Activated CD8-positive, alpha-beta T cell treated with anti-CD3 and anti-CD28 coated beads, Interleukin-2, amount 10 ng/mL, durations not matched to agents 7 days and 5 days (primary cell): ENCODE results near the gene SYNGR1. TPM values are rescaled to one million over a fixed set of nuclear protein-coding genes. Genes with fewer than 3 reads are reported as not detected.
A peak's percentile ranks its signal among the peaks of the same experiment; 100 is the strongest.

ENCODE experiments used
- ATAC-seq: fragments of 150-1000 bp; cut with Tn5 transposase; one replicate; pipeline ENCODE4 v1.10.0; 2021; ENCODE audit warnings: moderate library complexity
- CTCF ChIA-PET: fragments of 350-600 bp; sonication (Branson Sonifier 250); formaldehyde crosslinking; loops from one replicate; lab custom pipeline; 2021; ENCODE audit warnings: antibody characterized with exemption; lab: Charles Lee
- POLR2A ChIA-PET: fragments of 350-600 bp; sonication (Branson Sonifier 250); formaldehyde crosslinking; loops from one replicate; lab custom pipeline; 2021; ENCODE audit warnings: antibody characterized with exemption; lab: Charles Lee
- DNase-seq: peaks from one replicate; pipeline ENCODE4 v3.0.0-alpha.2; 2020
- H3K27ac Mint-ChIP-seq: one replicate; pipeline ENCODE4 v1.8.0; 2021; ENCODE audit warnings: mild to moderate bottlenecking, mixed read lengths
- H3K27me3 Mint-ChIP-seq: one replicate; pipeline ENCODE4 v1.8.0; 2021; ENCODE audit warnings: low read depth, mixed read lengths
- H3K36me3 Mint-ChIP-seq: one replicate; pipeline ENCODE4 v1.8.0; 2021; ENCODE audit warnings: low read depth, mixed read lengths
- H3K4me1 Mint-ChIP-seq: one replicate; pipeline ENCODE4 v1.8.0; 2021; ENCODE audit warnings: low read depth, mixed read lengths
- H3K4me3 Mint-ChIP-seq: one replicate; pipeline ENCODE4 v1.8.0; 2021; ENCODE audit warnings: mild to moderate bottlenecking, mixed read lengths
- H3K9me3 Mint-ChIP-seq: one replicate; pipeline ENCODE4 v1.8.0; 2022; ENCODE audit warnings: mixed read lengths; ENCODE audit not compliant: insufficient read depth
- total RNA-seq, 2 experiments: library from RNA; stranded (reverse); gene quantifications; one replicate each; pipeline ENCODE4 v1.2.3, GENCODE V29; 2021

SYNGR1 gene
- total RNA-seq, 2 experiments from 2014 or later, result 0.24 to 0.37 TPM

- H3K4me1 Mint-ChIP-seq, result peaks cover 4% of the 10 kb centered on the region
- H3K9me3 Mint-ChIP-seq, result no peaks in the 10 kb centered on the region
- DNase-seq (no peak), ATAC-seq (no peak)
- CTCF ChIA-PET, result no interaction called here
- H3K36me3 Mint-ChIP-seq, result no peaks in the 10 kb centered on the region
- H3K4me3 Mint-ChIP-seq, result no peak overlapping the region
- POLR2A ChIA-PET, result no interaction called here
- H3K27me3 Mint-ChIP-seq, result no peaks in the 10 kb centered on the region
- no peak overlapping the region for H3K27ac Mint-ChIP-seq
Observed at GRCh38 chr22:39363751-39364515, 14.1 kb downstream of the SYNGR1 start.

- no peak for ATAC-seq
- Mint-ChIP-seq H3K27me3 (no peaks in the 10 kb centered on the region), H3K4me1 (peaks cover 4% of the 10 kb centered on the region), H3K9me3 (no peaks in the 10 kb centered on the region), H3K27ac (no peak overlapping the region), H3K4me3 (no peak overlapping the region), H3K36me3 (no peaks in the 10 kb centered on the region)
- ChIA-PET POLR2A (interaction anchor here (0.7 kb wide), 1 partner anchor 207 kb away, joined by 3 read pairs; no protein-coding TSS in a partner anchor), CTCF (no interaction called here)
- no peak for DNase-seq
Observed at GRCh38 chr22:39364714-39365491, 15.1 kb downstream of the SYNGR1 start.

DNA sequence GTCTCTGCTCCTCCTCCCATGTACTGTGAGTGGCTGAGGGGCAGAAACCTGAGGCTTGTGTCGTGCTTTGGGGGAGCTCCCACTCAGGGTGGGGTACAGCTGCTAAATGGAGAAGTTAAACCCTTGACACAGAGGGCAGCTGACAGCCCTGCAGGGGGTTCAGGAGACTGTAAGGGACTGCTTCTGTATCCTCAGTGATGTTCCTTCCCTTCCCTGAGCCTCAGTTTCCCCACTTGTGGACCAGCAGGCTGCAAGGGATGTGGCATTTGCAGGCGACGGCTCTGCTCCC lies 15.6 kb downstream of the SYNGR1 start:
- no peak for DNase-seq
- CTCF ChIA-PET, result no interaction called here
- Mint-ChIP-seq H3K36me3 (no peaks in the 10 kb centered on the region), H3K27ac (no peak overlapping the region), H3K4me1 (peaks cover 4% of the 10 kb centered on the region), H3K9me3 (no peaks in the 10 kb centered on the region), H3K4me3 (no peak overlapping the region), H3K27me3 (no peaks in the 10 kb centered on the region)
- no peak for ATAC-seq
- POLR2A ChIA-PET, result no interaction called here

DNA sequence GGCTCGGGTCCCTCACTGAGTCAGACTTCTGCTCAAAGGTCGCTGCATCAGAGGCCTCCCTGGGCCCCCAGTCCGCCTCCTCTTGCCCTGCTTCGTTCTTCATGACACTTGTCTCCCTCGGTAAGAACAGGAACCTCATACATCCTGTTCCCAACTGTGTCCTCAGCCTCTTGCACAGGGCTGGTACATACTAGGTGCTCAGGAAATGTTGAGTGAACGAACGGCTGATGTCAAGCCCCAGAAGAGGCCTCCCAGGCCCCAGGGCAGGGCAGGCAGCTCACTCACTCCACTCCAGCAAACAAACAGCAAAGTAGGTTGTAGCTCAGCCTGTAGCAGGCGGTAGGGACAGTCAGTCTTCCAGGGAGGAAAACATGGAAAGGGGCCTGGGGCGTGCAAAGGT lies 17.2 kb downstream of the SYNGR1 start:
- CTCF ChIA-PET, result interaction anchor here (1.1 kb wide), 1 partner anchor 36 kb away, joined by 4 read pairs; no protein-coding TSS in a partner anchor
- ATAC-seq, result no peak

DNA sequence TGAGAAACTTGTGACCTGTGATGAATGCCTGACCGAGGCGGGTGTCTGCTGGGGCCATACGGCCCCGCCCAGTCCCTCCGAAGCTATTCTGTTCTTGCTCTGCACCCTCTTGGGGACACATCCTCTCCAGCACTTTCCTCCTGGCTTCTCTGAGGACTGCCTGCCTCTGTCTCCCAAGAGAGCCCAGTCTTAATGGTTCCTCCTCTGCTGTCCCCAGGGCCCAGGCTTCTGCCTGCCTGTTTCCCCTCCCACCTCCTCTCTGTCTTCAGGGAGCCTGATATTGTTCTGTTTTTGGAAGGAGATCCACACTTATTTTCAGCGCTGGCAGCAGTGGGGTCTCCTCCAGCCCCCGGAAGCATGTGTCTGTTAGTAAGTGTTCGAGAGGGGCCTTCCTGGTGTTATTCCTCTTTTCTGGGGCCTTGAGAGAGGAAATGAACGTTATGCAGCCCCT lies 18.7 kb downstream of the SYNGR1 start:
- ATAC-seq (no peak), DNase-seq (no peak)
- POLR2A ChIA-PET, result no interaction called here
- CTCF ChIA-PET, result no interaction called here
- Mint-ChIP-seq H3K4me1 (peaks cover 4% of the 10 kb centered on the region), H3K27ac (no peak overlapping the region), H3K9me3 (no peaks in the 10 kb centered on the region), H3K4me3 (no peak overlapping the region), H3K27me3 (no peaks in the 10 kb centered on the region), H3K36me3 (no peaks in the 10 kb centered on the region)

More for the DNA sequence above, 17.2 kb downstream of the SYNGR1 start:
- Mint-ChIP-seq H3K27me3 (no peaks in the 10 kb centered on the region), H3K27ac (peak overlapping the region; percentile 10), H3K9me3 (no peaks in the 10 kb centered on the region), H3K36me3 (no peaks in the 10 kb centered on the region), H3K4me1 (peaks cover 4% of the 10 kb centered on the region), H3K4me3 (no peak overlapping the region)
- POLR2A ChIA-PET, result interaction anchor here (1.0 kb wide), 1 partner anchor 48 kb away, joined by 3 read pairs; the partner anchor contains the start of gene RPL3
- no peak for DNase-seq

GRCh38 chr22:39369186-39369585 lies 19.4 kb downstream of the SYNGR1 start:
- H3K9me3 Mint-ChIP-seq, result no peaks in the 10 kb centered on the region
- no peaks in the 10 kb centered on the region for H3K27me3 Mint-ChIP-seq
- DNase-seq (no peak), ATAC-seq (no peak)
- ChIA-PET CTCF (no interaction called here), POLR2A (no interaction called here)
- H3K36me3 Mint-ChIP-seq, result no peaks in the 10 kb centered on the region
- H3K4me3 Mint-ChIP-seq, result no peak overlapping the region
- no peak overlapping the region for H3K27ac Mint-ChIP-seq
- peaks cover 4% of the 10 kb centered on the region for H3K4me1 Mint-ChIP-seq

- POLR2A ChIA-PET, result no interaction called here
- H3K27ac Mint-ChIP-seq, result peak overlapping the region; percentile 54
- no peak overlapping the region for H3K4me3 Mint-ChIP-seq
- no peaks in the 10 kb centered on the region for H3K36me3 Mint-ChIP-seq
- ATAC-seq (no peak), DNase-seq (no peak)
- CTCF ChIA-PET, result no interaction called here
- H3K9me3 Mint-ChIP-seq, result no peaks in the 10 kb centered on the region
- H3K4me1 Mint-ChIP-seq, result peaks cover 4% of the 10 kb centered on the region
- H3K27me3 Mint-ChIP-seq, result no peaks in the 10 kb centered on the region
Observed at GRCh38 chr22:39369586-39369985, 19.8 kb downstream of the SYNGR1 start.

DNA sequence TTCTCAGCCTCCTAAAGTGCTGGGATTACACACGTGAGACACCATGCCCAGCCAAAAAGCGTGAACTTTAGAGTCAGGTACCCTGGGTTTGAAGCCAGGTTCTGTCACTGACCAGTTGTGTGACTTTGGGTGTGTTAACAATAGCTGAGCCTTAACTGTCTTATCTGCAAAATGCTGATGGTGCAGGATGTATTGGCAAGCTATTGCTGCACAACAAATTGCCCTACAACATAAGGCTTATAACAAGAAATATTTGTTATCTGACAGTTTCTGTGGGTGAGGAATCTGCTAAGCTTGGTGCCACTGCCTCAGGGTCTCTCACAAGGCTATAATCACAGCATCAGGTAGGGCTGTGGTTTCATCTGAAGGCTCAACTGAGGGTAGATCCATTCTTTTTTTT lies 21.9 kb downstream of the SYNGR1 start:
- ATAC-seq, result no peak
- CTCF ChIA-PET, result no interaction called here
- Mint-ChIP-seq H3K4me3 (no peak overlapping the region), H3K27ac (no peak overlapping the region), H3K36me3 (no peaks in the 10 kb centered on the region), H3K9me3 (no peaks in the 10 kb centered on the region), H3K4me1 (peaks cover 4% of the 10 kb centered on the region), H3K27me3 (no peaks in the 10 kb centered on the region)
- DNase-seq, result no peak
- POLR2A ChIA-PET, result no interaction called here

GRCh38 chr22:39374191-39374590 lies 24.4 kb downstream of the SYNGR1 start:
- ATAC-seq, result no peak

DNA sequence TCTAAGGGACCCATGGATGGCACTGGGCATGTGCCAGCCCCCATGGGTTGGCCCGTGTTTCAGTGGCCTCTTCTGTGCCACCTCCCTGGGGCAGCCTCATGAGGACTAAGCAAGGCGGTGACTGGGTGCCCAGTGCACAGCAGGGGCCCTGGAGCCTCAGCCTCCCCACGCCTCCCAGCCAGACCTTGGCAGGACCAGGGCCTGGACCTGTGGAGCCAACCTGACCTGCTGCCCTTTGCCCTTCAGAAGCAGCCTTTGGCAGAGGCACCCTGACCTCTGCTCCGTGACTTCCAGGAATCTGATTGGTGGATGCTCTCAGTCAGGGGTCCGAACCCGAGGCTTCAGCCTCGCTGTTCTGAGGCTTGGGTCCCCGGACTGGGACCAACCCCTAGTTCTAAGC lies 25.0 kb downstream of the SYNGR1 start:
- Mint-ChIP-seq H3K4me3 (no peak overlapping the region), H3K9me3 (no peaks in the 10 kb centered on the region), H3K36me3 (no peaks in the 10 kb centered on the region), H3K4me1 (no peaks in the 10 kb centered on the region), H3K27me3 (no peaks in the 10 kb centered on the region), H3K27ac (no peak overlapping the region)
- ChIA-PET POLR2A (no interaction called here), CTCF (no interaction called here)
- DNase-seq, result no peak
- ATAC-seq, result no peak

More at GRCh38 chr22:39374191-39374590, 24.4 kb downstream of the SYNGR1 start:
- CTCF ChIA-PET, result no interaction called here
- Mint-ChIP-seq H3K4me1 (no peaks in the 10 kb centered on the region), H3K4me3 (no peak overlapping the region), H3K9me3 (no peaks in the 10 kb centered on the region), H3K36me3 (no peaks in the 10 kb centered on the region), H3K27me3 (no peaks in the 10 kb centered on the region), H3K27ac (no peak overlapping the region)
- DNase-seq, result no peak
- POLR2A ChIA-PET, result no interaction called here

DNA sequence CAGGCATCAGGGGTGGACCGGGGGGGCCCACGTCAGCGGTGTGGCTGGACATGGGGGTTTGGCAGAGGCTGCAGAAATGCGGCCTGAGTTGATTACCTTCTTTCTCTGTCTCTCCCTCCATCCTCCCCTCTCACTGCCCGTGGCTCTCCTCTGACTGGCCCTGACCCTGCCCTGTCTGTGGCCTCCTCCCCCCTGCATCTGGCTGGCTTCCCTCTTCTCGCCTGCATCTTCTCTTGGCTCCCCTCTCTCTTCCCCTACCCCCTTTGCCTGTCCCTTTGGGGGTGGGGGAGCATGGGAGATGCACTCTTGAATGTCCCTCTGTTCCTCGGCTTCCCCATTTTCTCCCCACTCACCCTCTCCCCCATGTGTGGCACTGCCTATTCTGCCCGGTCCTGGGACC lies 25.9 kb downstream of the SYNGR1 start:
- no peak for ATAC-seq
- H3K27ac Mint-ChIP-seq, result no peak overlapping the region
- H3K4me3 Mint-ChIP-seq, result no peak overlapping the region
- no peaks in the 10 kb centered on the region for H3K4me1 Mint-ChIP-seq
- CTCF ChIA-PET, result no interaction called here
- no peaks in the 10 kb centered on the region for H3K36me3 Mint-ChIP-seq
- no peaks in the 10 kb centered on the region for H3K9me3 Mint-ChIP-seq
- POLR2A ChIA-PET, result no interaction called here
- H3K27me3 Mint-ChIP-seq, result no peaks in the 10 kb centered on the region
- DNase-seq, result no peak
